HL-60 (cell line): ENCODE measurements around the gene ABCC4.
"Not testable (repeated sequence)": the region's sequence is repeated elsewhere in the genome, so short reads cannot be mapped to it uniquely, and the experiment has no call there.

Source experiments
- DNase-seq, 2 experiments: peaks; one replicate each; pipeline ENCODE4 v3.0.0-alpha.2; 2010 to 2020; ENCODE audit warnings: low read depth in 1 of 2, low spot score in 1 of 2
- H3K27ac ChIP-seq: fragments of 250-450 bp; sonication (Bioruptor Pico); replicated peaks from 2 replicates; pipeline ENCODE4 v1.5.1; 2020; ENCODE audit warnings: mild to moderate bottlenecking, moderate library complexity
- H3K27me3 ChIP-seq: fragments of 250-450 bp; sonication (Bioruptor Pico); 2 replicates; pipeline ENCODE4 v1.5.1; 2021; ENCODE audit warnings: mild to moderate bottlenecking, moderate library complexity; ENCODE audit not compliant: insufficient read depth, poor library complexity, severe bottlenecking
- H3K4me3 ChIP-seq: replicated peaks from 2 replicates; pipeline ENCODE4 v1.5.1; 2011; ENCODE audit warnings: mild to moderate bottlenecking, control low read depth, low read length; ENCODE audit not compliant: insufficient read depth
- CTCF ChIP-seq: IDR thresholded peaks from one replicate; pipeline ENCODE4 v1.5.1; 2011; ENCODE audit warnings: low read length, control low read depth, inconsistent platforms; ENCODE audit not compliant: insufficient read depth
- GABPA ChIP-seq: IDR thresholded peaks from 2 replicates; pipeline ENCODE4 v1.6.1; 2012; ENCODE audit warnings: low read depth
- POLR2AphosphoS5 ChIP-seq: IDR thresholded peaks from 2 replicates; pipeline ENCODE4 v1.6.1; 2012; ENCODE audit warnings: low read depth
- REST ChIP-seq: IDR thresholded peaks from 2 replicates; pipeline ENCODE4 v1.6.1; 2012; ENCODE audit warnings: low read depth; ENCODE audit not compliant: insufficient replicate concordance
- SPI1 ChIP-seq: IDR thresholded peaks from 2 replicates; pipeline ENCODE4 v1.6.1; 2012; ENCODE audit warnings: low read depth, mild to moderate bottlenecking, borderline replicate concordance

ABCC4 gene

GRCh38 chr13:95269756-95270155 lies 31.5 kb downstream of the ABCC4 start:
- DNase-seq = no peak
- no peak overlapping the region for H3K4me3 ChIP-seq
- H3K27ac ChIP-seq = no peak overlapping the region
- no peaks in the 10 kb centered on the region for H3K27me3 ChIP-seq
- TF ChIP-seq CTCF = no peak
- TF ChIP-seq GABPA = no peak
- no peak for TF ChIP-seq POLR2AphosphoS5
- no peak for TF ChIP-seq SPI1
- no peak for TF ChIP-seq REST

GRCh38 chr13:95268343-95269065 lies 32.7 kb downstream of the ABCC4 start:
- not testable (repeated sequence) for H3K27me3 ChIP-seq, H3K27ac ChIP-seq, H3K4me3 ChIP-seq, DNase-seq

- no peak overlapping the region for H3K27ac ChIP-seq
- no peak overlapping the region for H3K4me3 ChIP-seq
These were observed 33.4 kb downstream of the ABCC4 start for GRCh38 chr13:95267662-95268342.

More at GRCh38 chr13:95267662-95268342, 33.4 kb downstream of the ABCC4 start:
- no peak for TF ChIP-seq CTCF
- TF ChIP-seq GABPA = no peak
- TF ChIP-seq POLR2AphosphoS5 = no peak
- TF ChIP-seq REST = no peak
- no peak for TF ChIP-seq SPI1
- DNase-seq = no peak
- no peaks in the 10 kb centered on the region for H3K27me3 ChIP-seq
